ENCODE results near the gene TMEM273. TPM values are rescaled to one million over a fixed set of nuclear protein-coding genes. Genes with fewer than 3 reads are reported as not detected.

Gene TMEM273
- polyA plus RNA-seq, 1 donor (not counting 4 experiments of a cell fraction or from before 2014, with no cell fraction given) = not detected

GRCh38 chr10:49162761-49163310 is 25.4 kb downstream of the TMEM273 start:
- Histone ChIP-seq H3K9me1 (ENCODE audit: control insufficient read depth, extremely low read depth, insufficient read depth, low read length) (no peaks in the 10 kb centered on the region), H3K9ac (ENCODE audit: control insufficient read depth, extremely low read depth, insufficient read depth, low read length) (no peak overlapping the region), H3K27ac (ENCODE audit: control insufficient read depth, insufficient read depth, low read length) (no peak overlapping the region), H3K4me1 (ENCODE audit: control insufficient read depth, extremely low read depth, insufficient read depth, low read length) (no peaks in the 10 kb centered on the region), H3K4me2 (ENCODE audit: control insufficient read depth, extremely low read depth, insufficient read depth, low read depth, low read length) (no peak overlapping the region), H3K27me3 (ENCODE audit: control insufficient read depth, extremely low read depth, insufficient read depth, low read length) (no peaks in the 10 kb centered on the region), H4K20me1 (ENCODE audit: control insufficient read depth, extremely low read depth, insufficient read depth, low read length) (no peaks in the 10 kb centered on the region), H3K36me3 (ENCODE audit: control insufficient read depth in 2 of 2, extremely low read depth in 1 of 2, insufficient read depth in 2 of 2, low read length in 2 of 2) (no peaks in the 10 kb centered on the region), H2AFZ (ENCODE audit: control insufficient read depth, low read length) (no peak overlapping the region), H3K9me3 (ENCODE audit: control insufficient read depth, low read depth, low read length) (no peaks in the 10 kb centered on the region), H3K79me2 (ENCODE audit: control insufficient read depth, insufficient read depth, low read length) (no peaks in the 10 kb centered on the region), H3K4me3 (ENCODE audit: control insufficient read depth in 2 of 3, extremely low read depth in 1 of 3, insufficient read depth in 2 of 3, low read depth in 1 of 3, low read length in 3 of 3) (no peak overlapping the region)
- TF ChIP-seq CTCF (optimal IDR thresholded peaks at IDR 0.05 in 1 of 3, IDR thresholded peaks at IDR 0.05 in 1 of 3, conservative IDR thresholded peaks at IDR 0.05 in 1 of 3; ENCODE audit: extremely low read depth in 1 of 3, insufficient read depth in 2 of 3, low read length in 3 of 3) (no peak), EZH2 (IDR thresholded peaks at IDR 0.05; ENCODE audit: low read length) (no peak)
- dilution Hi-C loops (cut with MboI; ENCODE audit: extremely low pct_ligation_motif_present, low sequenced_read_pairs) = no loop called here
- DNase-seq (ENCODE audit: low read depth, low spot score) (no peak), FAIRE-seq (no peak)

GRCh38 chr10:49162063-49162462 is 26.1 kb downstream of the TMEM273 start:
- Histone ChIP-seq H3K4me2 (ENCODE audit: control insufficient read depth, extremely low read depth, insufficient read depth, low read depth, low read length) (no peak overlapping the region), H3K9ac (ENCODE audit: control insufficient read depth, extremely low read depth, insufficient read depth, low read length) (no peak overlapping the region), H3K9me3 (ENCODE audit: control insufficient read depth, low read depth, low read length) (no peaks in the 10 kb centered on the region), H3K79me2 (ENCODE audit: control insufficient read depth, insufficient read depth, low read length) (no peaks in the 10 kb centered on the region), H3K4me1 (ENCODE audit: control insufficient read depth, extremely low read depth, insufficient read depth, low read length) (no peaks in the 10 kb centered on the region), H3K9me1 (ENCODE audit: control insufficient read depth, extremely low read depth, insufficient read depth, low read length) (no peaks in the 10 kb centered on the region), H2AFZ (ENCODE audit: control insufficient read depth, low read length) (no peak overlapping the region), H3K36me3 (ENCODE audit: control insufficient read depth in 2 of 2, extremely low read depth in 1 of 2, insufficient read depth in 2 of 2, low read length in 2 of 2) (no peaks in the 10 kb centered on the region), H3K27me3 (ENCODE audit: control insufficient read depth, extremely low read depth, insufficient read depth, low read length) (no peaks in the 10 kb centered on the region), H4K20me1 (ENCODE audit: control insufficient read depth, extremely low read depth, insufficient read depth, low read length) (no peaks in the 10 kb centered on the region), H3K4me3 (ENCODE audit: control insufficient read depth in 2 of 3, extremely low read depth in 1 of 3, insufficient read depth in 2 of 3, low read depth in 1 of 3, low read length in 3 of 3) (no peak overlapping the region), H3K27ac (ENCODE audit: control insufficient read depth, insufficient read depth, low read length) (no peak overlapping the region)
- no peak for TF ChIP-seq CTCF (optimal IDR thresholded peaks at IDR 0.05 in 1 of 3, IDR thresholded peaks at IDR 0.05 in 1 of 3, conservative IDR thresholded peaks at IDR 0.05 in 1 of 3; ENCODE audit: extremely low read depth in 1 of 3, insufficient read depth in 2 of 3, low read length in 3 of 3)
- TF ChIP-seq EZH2 (IDR thresholded peaks at IDR 0.05; ENCODE audit: low read length) = no peak
- FAIRE-seq (no peak), DNase-seq (ENCODE audit: low read depth, low spot score) (no peak)
- dilution Hi-C loops (cut with MboI; ENCODE audit: extremely low pct_ligation_motif_present, low sequenced_read_pairs) = no loop called here

All from keratinocyte (primary cell).